GM10266 (cell line): ENCODE data around the gene PDIA5.

ENCODE experiments used
- DNase-seq: peaks from one replicate; pipeline ENCODE4 v3.0.0; 2012; ENCODE audit errors: extremely low spot score
- TF ChIP-seq, protein P1 (sequence below): IDR thresholded peaks from 2 replicates; pipeline ENCODE4 v1.5.1; 2012; ENCODE audit warnings: mild to moderate bottlenecking, low read depth; ENCODE audit not compliant: control insufficient read depth, insufficient read depth; ENCODE audit errors: missing control alignments

PDIA5 gene

DNA sequence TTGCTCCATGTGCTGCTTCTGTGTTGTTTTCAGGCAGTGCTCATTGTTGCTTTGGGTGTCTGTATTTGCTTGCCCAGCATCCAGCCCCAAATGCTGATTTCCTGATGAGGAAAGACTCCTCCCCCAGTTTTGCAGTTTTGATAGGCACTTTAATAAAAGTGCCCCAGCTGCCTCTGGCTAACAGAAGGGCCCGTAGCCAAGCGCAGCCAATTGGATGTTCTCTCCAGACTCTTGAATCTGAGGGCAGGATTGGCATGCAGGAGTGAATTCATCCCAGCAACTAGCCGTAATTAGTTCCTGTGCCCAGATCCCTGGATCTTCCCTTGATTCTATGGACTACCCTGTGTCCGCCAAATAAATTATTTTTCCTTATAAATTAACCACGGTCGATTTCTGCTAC, 24.4 kb upstream of the PDIA5 start:
- TF ChIP-seq, protein P1, sequence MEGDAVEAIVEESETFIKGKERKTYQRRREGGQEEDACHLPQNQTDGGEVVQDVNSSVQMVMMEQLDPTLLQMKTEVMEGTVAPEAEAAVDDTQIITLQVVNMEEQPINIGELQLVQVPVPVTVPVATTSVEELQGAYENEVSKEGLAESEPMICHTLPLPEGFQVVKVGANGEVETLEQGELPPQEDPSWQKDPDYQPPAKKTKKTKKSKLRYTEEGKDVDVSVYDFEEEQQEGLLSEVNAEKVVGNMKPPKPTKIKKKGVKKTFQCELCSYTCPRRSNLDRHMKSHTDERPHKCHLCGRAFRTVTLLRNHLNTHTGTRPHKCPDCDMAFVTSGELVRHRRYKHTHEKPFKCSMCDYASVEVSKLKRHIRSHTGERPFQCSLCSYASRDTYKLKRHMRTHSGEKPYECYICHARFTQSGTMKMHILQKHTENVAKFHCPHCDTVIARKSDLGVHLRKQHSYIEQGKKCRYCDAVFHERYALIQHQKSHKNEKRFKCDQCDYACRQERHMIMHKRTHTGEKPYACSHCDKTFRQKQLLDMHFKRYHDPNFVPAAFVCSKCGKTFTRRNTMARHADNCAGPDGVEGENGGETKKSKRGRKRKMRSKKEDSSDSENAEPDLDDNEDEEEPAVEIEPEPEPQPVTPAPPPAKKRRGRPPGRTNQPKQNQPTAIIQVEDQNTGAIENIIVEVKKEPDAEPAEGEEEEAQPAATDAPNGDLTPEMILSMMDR = no peak
- no peak for DNase-seq

DNA sequence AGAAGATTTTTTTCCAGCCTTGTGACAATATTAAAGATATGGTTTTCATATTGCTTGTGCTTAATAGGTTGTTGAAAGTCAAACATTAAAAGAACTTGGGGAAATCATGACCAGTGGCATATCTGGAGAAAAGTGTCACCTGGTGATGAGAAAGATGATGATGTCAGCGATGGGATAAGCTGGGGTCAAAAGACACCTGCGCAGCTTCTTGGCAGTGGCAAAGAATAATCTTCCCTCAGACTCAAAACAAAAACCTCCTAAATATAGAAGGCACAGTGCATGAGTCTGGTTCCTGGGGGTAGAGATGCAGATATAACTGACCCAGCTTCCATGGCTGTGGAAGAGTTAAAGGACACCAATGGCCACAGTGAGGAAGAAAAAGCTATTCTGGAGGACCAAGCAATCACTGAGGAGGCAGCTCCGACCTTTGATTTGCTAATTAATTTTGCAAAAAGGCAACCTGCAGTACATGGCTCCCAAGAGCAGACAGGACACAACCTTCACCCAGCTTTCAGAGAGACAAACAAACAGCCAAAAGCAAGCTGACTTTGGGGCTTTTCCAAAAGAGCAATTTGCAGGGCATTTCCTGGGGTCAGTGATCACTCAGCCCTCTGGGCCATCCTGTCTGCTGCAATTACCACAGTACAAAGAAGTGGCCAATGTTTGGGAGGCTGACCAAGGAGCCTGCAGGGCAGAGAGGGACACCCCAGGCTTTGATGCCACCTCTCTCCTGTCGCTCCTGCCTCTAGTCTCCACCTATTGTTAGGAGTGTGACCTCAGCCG, 21.7 kb upstream of the PDIA5 start:
- DNase-seq = no peak
- TF ChIP-seq, protein P1 = no peak

DNA sequence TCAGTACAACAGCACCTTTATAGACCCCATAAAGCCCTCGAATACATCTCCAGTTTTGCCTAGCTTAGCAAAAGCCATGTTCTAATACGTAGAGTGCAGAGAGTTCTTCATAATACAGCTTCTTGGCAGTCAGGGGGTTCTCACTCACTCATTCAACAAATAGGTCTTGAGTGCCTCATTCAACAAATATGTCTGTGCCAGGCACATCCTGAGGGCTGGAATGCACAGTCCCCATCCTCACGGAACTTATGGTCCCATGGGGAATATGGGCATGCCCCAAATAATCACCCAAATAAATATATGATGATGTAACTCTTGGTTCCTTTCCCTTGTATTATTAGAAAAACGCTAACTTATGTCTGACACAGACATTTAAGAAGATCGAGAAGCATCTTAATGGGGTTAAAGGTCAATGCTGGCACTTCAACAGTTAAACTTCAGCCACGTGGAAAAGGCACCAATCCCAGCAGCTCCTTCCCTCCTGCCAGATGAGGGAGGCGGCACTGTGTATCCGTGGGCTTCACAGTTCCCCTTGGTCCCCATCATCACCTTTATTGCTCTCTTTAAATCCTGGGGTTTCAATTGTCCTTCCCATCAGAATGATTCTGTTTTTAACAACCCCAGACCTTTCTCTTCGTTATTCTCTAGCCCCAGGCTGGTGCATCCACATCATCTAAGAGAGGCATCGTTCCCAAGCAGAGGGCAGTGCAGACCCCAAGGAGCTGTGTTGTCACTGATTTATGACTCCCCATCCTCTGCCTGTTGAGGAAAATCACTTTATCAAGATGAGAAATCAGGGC, 20.4 kb upstream of the PDIA5 start:
- DNase-seq = no peak
- TF ChIP-seq, protein P1 = no peak

DNA sequence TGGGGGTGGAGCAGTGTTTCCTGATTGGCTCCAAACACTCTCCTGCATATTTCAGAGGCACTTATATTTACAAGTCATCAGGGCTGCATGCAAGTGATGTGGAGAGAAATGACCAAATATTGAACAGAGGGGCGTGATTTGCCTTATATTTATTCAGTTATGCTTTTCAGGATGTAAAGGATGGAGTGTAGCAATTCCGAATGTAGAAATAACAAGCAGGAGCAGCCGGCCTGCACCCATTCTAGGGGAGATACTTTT, 19.8 kb upstream of the PDIA5 start:
- TF ChIP-seq, protein P1 = no peak
- DNase-seq = no peak

DNA sequence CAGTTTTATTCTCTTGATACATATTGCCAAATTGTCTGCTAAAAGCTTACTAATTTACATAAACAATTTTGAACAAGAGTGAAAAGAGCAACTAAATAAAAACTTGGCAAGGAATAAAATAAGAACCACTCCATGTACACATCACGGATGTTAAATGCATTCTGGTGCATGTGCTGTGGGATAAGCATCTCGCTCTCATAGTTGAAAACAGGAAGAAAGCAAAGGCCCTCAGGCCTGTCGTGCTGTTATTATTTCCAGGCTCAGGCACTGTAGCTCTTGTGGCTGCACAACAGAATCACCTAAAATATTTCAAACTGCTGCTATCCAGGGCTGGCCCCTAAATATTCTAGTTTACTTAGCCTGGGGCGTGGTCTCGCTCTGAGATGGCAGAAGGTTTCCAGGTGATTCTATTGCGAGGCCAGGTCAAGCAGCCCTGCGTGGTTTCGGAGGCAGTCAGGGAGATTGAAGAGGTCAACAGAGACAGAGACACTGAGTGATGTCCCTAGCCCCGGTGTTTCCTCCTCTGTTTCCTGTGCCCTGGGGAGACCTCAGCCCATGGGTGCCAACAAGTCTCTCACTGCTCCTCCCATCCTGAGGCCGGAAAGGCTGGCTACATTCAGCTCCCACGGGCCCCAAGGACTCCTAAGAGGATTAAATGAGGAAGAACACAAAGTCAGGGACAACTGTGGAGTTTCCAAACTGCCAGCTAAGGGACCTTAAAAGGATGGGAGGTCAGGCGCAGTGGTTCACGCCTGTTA, 18.2 kb upstream of the PDIA5 start:
- DNase-seq = no peak
- TF ChIP-seq, protein P1 = no peak

DNA sequence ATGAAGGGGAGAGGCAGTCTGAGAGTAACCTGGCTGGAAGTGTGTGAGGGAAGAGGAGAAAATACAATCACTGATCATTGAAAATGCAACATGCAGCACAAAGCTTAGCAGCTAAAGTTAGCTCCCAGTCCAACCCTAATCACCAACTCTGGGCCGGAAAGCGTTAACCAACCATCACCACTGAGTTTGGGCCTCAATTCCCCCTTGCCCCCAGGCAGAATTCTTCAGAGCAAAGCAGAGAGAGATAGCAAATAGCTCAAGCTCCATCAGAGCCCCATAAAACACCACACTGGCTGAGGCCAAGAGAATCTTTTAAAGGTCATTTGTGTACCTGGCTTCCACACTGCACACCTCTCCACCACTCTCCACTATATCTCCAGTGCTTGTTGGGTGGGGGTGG, 16.2 kb upstream of the PDIA5 start:
- TF ChIP-seq, protein P1 = no peak
- no peak for DNase-seq
